ENCODE measurements around the gene CAPZA1.

CAPZA1 gene

GRCh38 chr1:112687361-112687760, 67.7 kb downstream of the CAPZA1 start:
- no peak overlapping the region for H3K4me3 ChIP-seq (ENCODE audit: low read depth, low read length)
- TF ChIP-seq, protein P1, sequence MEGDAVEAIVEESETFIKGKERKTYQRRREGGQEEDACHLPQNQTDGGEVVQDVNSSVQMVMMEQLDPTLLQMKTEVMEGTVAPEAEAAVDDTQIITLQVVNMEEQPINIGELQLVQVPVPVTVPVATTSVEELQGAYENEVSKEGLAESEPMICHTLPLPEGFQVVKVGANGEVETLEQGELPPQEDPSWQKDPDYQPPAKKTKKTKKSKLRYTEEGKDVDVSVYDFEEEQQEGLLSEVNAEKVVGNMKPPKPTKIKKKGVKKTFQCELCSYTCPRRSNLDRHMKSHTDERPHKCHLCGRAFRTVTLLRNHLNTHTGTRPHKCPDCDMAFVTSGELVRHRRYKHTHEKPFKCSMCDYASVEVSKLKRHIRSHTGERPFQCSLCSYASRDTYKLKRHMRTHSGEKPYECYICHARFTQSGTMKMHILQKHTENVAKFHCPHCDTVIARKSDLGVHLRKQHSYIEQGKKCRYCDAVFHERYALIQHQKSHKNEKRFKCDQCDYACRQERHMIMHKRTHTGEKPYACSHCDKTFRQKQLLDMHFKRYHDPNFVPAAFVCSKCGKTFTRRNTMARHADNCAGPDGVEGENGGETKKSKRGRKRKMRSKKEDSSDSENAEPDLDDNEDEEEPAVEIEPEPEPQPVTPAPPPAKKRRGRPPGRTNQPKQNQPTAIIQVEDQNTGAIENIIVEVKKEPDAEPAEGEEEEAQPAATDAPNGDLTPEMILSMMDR (IDR thresholded peaks at IDR 0.05; ENCODE audit: insufficient read depth, low read depth, low read length, missing control alignments) = no peak

DNA sequence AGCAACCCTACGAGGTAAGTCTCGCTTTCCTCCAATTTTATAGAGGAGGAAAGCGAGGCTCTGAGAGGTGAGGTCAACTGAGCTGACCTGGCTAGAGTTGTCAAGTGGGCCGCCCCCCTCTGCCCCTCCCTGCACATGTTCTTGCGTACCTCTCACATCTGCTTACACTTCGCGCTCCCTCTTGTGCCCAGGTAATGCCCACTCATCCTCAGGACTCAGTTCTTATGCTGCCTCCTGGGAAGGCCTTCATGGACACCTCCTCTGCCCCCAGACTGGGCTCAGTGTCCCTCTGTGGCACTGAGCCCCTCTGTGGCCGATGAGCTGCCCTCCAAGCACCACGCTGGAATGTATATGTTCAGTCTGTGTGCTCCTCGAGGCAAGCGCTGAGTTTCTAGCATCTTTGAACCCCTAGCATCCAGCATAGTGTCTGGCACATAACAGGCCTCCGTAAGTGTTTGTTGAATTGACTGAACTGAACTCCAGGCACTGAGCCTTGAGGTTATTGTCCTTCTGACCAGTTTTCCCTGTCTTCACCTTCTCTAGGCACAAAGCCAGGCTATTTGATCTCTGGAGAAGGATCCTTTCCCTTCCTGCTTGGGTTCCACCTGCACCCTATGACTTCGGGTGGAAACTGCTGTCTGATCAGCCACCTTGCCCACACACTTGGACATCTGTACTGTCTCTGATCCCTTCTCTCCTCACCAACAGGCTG, 68.3 kb downstream of the CAPZA1 start:
- TF ChIP-seq, protein P1 (IDR thresholded peaks at IDR 0.05; ENCODE audit: insufficient read depth, low read depth, low read length, missing control alignments) = no peak
- no peak for DNase-seq (ENCODE audit: low read depth)
- no peak overlapping the region for H3K4me3 ChIP-seq (ENCODE audit: low read depth, low read length)

More at GRCh38 chr1:112687361-112687760, 67.7 kb downstream of the CAPZA1 start:
- no peak for DNase-seq (ENCODE audit: low read depth)

GRCh38 chr1:112688781-112689193, 69.2 kb downstream of the CAPZA1 start:
- DNase-seq (ENCODE audit: low read depth) = no peak
- H3K4me3 ChIP-seq (ENCODE audit: low read depth, low read length) = no peak overlapping the region
- TF ChIP-seq, protein P1 (IDR thresholded peaks at IDR 0.05; ENCODE audit: insufficient read depth, low read depth, low read length, missing control alignments) = no peak

DNA sequence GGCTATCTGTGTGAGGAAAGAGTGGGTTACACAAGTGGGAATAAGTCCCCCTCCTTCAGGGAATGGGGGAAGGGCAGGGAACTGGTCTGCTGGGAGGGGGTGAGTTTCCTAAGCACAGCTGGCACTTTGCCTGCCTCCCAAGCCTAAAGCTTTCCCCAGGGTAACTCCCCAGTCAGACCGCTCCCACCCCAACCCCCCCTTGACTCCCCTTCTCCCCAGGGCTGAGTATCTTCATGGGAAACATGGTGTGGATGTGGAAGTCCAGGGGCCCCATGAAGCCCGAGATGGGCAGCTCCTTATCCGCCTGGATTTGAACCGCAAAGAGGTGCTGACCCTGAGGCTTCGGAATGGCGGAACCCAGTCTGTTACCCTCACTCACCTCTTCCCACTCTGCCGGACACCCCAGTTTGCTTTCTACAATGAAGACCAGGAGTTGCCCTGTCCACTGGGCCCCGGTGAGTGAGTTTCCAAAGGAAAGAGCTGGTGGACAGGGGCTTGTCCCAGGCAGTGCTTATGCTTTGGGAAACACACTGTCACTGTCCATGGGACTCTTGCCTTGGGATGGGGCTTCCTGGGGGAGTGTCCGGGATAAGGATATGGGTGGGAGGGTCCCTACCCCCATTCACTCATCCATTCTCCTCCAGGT, 69.7 kb downstream of the CAPZA1 start:
- TF ChIP-seq, protein P1 (IDR thresholded peaks at IDR 0.05; ENCODE audit: insufficient read depth, low read depth, low read length, missing control alignments) = no peak
- no peak for DNase-seq (ENCODE audit: low read depth)
- H3K4me3 ChIP-seq (ENCODE audit: low read depth, low read length) = no peak overlapping the region

GRCh38 chr1:112689842-112690237, 70.2 kb downstream of the CAPZA1 start:
- no peak for DNase-seq (ENCODE audit: low read depth)
- no peak overlapping the region for H3K4me3 ChIP-seq (ENCODE audit: low read depth, low read length)
- TF ChIP-seq, protein P1 (IDR thresholded peaks at IDR 0.05; ENCODE audit: insufficient read depth, low read depth, low read length, missing control alignments) = no peak

DNA sequence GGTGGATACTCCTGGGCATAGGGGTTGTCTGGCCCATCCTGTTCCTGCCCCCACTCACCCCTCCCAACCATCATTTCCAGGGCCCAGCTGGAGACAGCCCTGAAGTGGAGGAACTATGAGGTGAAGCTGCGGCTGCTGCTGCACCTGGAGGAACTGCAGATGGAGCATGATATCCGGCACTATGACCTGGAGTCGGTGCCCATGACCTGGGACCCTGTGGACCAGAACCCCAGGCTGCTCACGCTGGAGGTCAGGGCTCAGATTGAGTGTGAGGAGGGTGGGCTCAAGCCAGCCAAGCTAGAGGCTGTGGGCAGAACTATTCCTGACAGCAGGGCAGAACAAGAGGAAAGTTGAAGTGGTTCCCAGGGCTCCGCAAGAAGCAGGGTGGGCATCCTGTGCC, 73.0 kb downstream of the CAPZA1 start:
- no peak for DNase-seq (ENCODE audit: low read depth)
- TF ChIP-seq, protein P1 (IDR thresholded peaks at IDR 0.05; ENCODE audit: insufficient read depth, low read depth, low read length, missing control alignments) = no peak
- no peak overlapping the region for H3K4me3 ChIP-seq (ENCODE audit: low read depth, low read length)
